Left kidney (tissue), 2 donors: Measurements from ENCODE around the gene FHIT. TPM values are rescaled to one million over a fixed set of nuclear protein-coding genes. Genes with fewer than 3 reads are reported as not detected.

ENCODE experiments used
- DNase-seq: peaks from one replicate; pipeline ENCODE4 v3.0.0-alpha.2; 2013
- polyA plus RNA-seq: library from polyadenylated mRNA; unstranded; fragments of 120-200 nt; gene quantifications from one replicate; pipeline ENCODE4 v1.2.1, GENCODE V29; 2013; ENCODE audit not compliant: insufficient read length

FHIT gene
- polyA plus RNA-seq, 1 donor, result 25.0 TPM

DNA sequence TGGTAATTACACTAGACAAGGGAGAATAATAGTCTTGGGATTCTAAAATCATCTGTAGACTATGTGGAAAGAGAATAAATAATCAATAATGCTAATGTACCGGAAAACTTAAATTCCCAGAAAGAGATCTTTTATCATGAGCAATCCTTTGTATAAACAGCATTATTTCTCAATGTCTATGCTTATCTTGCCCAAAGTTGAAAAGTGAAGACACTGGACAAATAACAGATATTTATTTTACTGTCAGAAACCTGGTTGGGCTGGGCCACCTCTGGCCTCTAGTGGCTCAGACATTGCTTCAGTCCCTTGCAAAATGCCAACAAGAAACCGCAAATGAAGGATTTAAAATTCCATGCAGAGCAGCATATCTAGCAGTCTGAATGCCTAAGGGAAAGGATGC is 409.9 kb downstream of the FHIT start:
- DNase-seq, result no peak

DNA sequence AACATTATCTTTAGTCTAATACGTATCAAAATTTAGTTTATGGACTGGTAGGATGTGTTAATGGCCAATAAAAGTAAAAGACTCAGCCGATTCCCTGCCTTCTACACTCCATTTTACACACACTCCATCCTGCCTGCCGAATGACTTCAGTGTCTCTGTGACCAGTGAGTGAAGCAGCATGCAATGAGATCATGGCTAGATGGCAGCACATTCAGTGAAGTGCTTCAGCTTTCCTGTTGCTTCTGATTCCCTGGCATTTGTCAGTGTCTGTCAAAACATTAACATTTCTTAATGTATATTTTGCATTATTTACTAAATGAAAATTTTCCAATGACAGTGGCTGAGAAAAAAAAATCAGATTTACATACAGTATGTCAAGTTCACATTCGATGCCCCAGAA is 412.0 kb downstream of the FHIT start:
- peak; percentile 2 for DNase-seq

DNA sequence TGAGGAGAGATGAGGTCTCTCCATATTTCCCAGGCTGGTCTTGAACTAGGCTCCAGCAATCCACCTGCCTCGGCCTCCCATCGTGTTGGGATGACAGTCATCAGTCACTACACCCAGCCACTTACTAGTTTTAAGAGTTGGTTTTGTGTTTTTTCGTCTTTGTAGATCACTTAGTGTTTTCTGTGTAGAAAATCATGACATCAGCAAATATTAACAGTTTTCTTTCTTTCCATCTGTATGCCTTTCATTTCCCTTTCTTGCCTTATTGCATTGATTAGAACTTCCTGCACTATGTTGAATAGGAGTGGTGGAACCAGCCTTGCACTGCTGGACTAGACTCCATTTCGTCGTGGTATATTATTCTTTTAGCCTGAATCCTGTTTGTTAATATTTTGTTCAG is 415.5 kb downstream of the FHIT start:
- no peak for DNase-seq

DNA sequence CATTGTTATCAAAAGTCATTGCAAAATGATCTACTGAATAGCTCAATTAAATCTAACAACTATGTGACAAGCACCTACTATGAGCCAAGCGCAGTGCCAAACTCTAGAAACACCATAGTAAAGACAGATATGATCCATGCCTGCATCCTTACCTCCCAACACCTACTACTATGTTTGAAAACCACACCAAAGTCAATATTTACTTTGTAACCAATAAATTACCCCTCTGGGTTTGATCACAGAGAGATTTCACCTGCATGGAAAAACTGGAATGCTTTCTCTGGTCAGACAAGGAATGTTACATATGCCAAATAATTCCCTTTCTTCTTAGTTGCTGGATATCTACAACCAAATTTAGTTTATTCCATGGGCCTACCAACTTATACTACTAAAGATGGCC is 422.2 kb downstream of the FHIT start:
- DNase-seq, result no peak

DNA sequence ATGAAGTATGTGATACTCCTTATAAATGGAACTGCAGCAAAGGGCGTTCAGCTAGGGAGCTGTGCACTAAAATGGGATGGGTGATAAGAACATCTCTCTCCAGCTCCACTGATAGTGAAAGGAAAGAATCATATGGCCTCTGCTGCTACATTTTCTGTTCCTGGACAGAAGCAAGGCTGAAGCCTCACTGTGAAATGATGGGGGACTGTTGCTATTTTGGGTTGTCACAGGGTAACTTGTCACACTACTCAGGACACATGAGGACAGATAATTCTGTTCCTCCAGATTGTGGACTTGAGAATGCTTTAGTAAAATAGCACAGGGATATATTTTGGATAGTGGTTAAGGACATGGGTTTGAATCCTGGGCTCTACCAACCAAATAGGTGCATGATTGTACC is 423.6 kb downstream of the FHIT start:
- DNase-seq, result no peak

DNA sequence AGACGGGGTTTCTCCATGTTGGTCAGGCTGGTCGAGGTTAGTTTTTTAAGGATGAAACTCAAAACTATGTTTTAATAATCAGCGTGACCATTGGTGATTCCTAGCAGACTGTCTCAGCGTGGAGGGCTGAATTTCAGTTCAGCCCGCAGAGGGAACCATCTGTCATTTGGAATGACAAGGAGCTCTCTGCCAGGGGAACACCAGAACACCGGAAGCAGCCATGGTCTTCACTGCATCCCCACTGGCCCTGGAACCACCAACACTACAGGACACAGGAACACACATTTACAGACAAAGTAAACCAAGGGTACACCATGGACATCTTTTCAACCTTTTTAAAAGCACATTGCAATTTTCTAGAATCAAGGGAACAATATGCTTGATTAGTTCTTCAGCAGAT is 424.7 kb downstream of the FHIT start:
- DNase-seq, result no peak

DNA sequence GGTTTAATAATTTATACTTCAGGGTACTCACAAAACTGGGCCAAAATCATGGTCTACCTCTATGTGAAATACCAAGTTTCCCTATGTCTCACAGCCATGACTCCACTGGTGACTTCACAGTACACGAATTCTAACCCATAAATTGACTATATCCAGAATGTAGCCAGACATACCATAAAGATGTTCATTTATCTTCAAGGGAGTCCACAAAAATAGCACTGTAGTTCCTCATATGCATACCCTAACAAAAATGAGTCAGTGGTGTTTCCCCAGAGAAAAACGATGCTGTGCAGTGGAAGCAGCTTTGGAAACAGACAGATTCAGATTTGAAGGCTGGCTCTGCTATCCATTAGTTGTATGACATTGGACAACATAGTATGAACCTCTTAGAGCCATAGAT is 438.8 kb downstream of the FHIT start:
- DNase-seq, result no peak

DNA sequence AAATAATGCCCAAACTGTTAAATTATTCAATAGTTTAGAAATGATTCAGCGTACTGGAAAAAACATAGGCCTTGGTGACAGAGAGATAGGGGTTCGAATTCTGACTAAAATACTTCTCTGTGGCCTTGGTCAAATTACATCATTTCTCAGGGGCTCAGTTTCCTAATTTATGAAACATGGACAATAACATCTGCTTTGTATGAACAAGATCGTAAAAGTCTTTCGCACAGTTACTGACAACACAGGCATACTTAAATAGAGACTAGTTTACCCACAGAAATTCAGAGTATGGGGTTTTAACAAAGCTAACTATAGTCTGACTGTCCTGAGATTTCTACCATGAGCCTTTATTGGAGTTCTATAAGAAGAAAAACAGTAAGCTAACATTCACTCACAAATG is 440.4 kb downstream of the FHIT start:
- no peak for DNase-seq

DNA sequence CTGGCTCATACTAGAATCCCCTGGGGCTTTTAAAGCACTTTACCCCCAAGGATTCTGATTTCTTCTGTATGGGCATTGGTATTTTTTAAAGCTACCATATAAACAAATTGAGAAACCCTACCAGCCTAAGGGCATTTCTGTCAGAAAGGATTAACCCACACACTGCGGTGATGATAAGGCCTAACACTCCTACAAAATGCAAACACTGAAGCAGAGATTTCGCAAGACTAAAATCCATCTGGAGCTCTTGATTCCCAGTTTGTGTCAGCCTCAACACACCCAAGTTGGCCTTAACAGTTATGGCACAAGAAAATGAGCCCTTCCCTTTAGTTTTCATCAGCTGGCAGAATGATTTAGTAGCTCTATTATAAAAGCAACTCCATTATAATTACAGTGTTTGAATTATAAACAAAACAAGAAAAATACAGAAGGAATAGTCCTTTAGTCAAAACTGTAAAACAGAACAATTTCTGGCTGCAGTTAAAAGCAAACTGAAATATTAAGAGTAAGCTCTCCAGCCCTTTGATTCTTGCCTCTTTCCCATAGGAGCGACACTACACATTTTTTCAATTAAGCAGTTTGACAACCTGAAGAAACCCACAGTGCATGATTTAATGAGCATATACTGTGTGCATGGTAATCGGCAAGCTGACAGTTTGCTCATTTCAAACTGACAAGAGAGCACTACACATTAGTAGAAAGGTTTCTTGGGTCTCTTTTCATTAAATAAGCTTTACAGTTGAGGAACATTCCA is 441.2 kb downstream of the FHIT start:
- DNase-seq, result no peak

DNA sequence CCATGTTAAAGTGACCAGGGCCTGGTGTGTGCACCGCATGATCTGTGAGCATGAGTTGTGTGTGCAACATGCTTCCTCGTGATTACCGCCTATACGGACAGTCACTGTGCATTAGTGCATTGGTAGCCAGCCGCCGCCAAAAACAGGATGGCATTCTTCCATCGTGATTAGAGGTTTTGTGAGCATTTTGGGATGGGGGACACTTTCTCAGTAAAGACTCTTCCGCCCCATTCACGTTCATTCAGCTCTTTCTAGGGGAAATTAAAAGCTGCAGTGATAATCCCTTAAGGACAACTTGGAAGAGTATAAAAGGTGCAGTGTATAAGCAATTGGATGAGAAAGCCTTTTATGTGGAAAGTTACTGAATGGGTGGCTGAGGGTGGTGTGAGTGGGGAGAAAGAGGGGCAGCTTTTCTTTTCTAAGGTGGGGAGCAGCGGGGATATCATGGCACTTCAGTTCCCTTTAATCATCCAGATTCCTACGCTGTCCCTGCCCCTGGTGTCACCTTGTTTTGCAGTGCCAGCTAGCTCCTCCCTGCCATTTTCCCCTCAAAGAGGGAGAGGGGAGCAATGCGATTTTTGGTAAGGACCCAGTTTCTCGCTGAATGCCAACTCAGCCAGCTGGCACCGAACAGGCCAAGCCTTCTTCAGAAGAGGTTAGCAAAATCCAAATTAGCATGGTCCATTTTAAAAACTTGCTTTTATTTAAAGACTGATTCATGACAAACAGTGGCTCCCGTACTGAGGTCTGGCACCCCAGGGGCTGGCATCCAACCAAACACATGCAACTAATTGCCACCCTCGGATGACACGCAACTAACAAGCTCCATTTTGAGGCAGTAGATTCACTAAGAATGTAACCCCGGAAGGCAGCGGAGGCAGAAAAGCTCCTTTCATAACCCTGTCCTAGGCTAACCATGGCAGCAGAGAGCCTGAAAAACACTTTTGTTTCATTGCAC is 447.8 kb downstream of the FHIT start:
- DNase-seq, result no peak

DNA sequence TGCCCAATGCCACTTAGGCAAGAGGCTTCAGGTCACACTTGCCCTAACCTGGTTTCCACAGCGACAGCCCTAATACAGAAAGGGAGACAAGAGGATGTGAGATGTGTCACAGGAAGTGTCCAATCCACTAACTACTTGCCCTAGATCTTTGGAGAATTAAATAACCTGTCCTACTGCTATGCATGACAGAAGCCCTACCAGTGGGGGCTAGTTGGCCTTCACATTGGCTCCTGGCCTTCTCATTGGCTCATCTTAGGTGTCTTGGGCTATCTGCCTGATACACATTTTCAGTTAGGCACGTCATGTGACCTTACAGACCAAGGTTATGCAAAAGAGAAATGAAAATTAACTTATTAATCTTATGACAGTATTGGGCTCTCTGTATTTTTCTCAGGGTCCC is 449.9 kb downstream of the FHIT start:
- DNase-seq, result no peak

DNA sequence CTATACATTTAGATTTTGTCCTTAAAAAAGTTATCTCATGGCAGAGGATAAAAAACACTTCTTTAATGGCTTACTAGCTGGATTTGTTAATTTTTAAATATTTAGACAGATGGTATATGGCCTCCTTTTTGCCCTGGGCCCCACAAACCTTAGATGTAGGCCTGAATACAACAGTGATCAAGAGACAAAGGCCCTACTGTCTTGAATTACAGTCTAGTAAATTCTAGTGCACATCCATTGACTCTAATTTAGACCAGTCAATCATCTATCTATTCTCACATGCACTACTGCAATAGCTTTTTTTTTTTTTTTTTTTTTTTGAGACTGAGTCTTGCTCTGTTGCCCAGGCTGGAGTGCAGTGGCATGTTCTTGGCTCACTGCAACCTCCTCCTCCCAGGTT is 452.8 kb downstream of the FHIT start:
- DNase-seq, result no peak

DNA sequence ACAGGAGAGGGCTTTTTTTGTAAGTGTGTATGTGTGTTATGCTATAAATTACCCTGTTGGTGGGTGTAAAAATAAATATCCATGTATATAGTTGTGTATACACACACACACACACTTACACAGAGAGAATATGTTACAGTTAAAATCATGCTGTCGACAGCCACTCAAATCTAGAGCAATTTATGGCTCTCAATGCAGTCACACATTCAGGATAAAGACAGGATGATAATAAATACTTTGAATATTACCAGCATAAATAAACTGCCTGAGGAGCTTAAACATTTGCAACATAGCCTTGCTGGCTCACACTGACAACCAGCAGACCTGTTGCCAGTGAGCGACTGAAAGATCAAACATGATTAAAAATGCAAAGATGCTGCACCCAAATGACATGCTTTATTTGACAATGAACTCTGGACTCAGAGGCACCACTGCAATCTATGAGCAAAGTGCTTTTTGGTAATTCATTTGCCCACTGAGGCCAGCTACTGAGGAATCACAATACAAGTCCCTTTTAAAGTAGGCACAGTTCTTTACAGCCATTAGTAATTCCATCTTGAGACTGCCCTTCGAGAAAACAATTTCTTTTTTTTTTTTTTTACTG is 458.9 kb downstream of the FHIT start:
- DNase-seq, result no peak

DNA sequence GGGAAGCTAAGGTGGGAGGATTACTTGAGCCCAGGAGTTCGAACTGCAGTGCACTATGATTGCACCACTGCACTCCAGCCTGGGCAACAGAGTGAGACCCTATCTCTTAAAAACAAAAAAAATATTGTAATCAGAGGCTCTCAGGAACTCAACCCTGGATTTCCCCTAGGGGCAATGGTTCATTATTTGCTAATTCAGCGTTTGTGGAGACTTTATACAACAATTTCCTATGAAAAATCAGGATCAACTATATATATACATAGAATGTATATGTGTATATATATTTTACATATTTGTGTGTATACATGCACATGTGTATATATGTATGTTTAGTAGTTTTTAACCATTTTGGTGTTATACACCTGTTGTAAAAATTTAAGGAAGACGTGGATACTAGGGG is 463.1 kb downstream of the FHIT start:
- no peak for DNase-seq

DNA sequence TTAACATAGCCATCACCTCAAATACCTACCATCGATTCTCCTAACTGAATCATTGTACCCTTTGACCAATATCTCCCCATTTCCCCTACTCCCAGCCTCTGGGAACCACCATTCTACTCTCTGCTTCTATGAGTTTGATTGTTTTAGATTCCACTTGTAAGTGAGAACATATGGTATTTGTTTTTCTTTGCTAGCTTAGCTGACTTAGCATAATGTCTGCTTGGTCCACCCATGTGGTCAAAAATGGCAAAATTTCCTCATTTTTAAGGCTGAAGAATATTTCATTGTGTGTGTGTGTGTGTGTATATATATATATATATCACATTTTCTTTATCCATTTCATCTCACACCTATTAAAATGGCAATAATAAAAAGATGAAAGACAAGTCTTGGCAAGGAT is 469.3 kb downstream of the FHIT start:
- no peak for DNase-seq

DNA sequence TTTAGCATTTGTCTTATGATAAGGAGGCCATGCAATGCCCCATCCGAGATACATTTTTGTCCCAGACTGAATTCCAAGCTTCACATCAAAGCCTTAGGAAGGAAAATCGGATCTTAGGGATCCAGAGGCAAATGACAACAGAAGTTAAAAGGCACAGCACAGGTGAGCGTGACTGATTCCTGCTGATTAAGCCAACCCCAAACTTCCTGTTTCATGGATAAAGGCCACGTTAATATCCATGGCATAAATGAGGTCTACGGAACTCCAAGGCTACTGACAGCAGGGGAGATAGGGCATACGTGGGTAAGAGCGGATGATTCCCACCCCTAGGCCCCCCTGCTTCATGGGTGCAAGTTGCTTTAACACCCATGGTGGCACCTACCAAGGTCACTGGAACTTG is 471.6 kb downstream of the FHIT start:
- no peak for DNase-seq

DNA sequence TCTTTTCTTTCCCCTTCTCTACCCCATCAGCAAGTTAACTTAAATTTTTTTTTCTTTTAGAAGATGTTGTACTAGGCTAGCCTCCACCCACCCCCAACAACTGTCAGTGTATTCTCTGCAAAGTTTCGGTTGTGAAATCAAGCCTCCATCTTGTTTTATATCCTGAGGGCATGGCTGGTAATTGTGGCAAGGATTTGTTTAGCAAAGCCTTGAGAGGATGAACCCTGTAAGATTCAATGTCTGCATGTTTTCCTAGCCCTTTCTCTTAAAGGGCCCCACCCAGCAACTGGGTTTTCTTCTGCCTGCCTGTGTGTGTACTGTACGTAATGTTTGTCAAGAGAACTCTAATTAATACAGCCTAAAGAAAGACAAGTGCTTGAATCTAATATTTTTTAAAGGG is 475.3 kb downstream of the FHIT start:
- no peak for DNase-seq

DNA sequence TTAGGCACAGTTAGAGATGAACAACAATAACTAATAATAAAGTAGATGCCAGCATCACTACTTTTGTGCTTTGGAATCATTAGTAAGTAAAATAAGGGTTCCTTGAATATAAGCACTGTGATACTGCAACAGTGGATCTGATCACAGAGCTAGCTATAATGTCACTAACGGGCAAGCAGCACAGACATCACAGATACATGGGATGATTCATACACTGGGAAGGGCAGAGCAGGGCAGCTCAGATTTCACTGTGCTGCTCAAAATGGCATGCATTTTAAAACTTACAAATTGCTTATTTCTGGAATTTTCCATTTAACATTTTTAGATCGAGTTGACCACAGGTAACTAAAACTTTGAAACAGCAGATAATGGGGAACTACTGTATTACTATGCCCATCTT is 476.6 kb downstream of the FHIT start:
- no peak for DNase-seq

DNA sequence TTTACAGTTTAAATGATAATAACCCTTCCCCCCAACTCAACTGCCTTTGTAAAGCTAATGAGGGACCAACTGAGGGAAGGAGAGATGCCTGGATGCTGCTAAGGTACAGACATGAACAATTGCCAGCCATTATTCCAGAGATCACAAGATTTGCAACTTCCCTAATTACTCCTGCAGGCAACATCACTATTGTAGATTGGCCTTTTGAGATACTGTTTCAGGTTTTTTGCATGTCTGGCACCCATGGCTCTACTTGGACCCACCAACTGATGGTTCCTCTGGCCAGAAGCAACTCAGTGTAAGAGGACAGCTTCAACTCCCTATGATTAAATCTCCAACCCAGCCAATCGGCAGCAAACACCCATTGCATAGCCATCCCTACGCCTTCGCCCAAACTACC is 478.7 kb downstream of the FHIT start:
- no peak for DNase-seq

DNA sequence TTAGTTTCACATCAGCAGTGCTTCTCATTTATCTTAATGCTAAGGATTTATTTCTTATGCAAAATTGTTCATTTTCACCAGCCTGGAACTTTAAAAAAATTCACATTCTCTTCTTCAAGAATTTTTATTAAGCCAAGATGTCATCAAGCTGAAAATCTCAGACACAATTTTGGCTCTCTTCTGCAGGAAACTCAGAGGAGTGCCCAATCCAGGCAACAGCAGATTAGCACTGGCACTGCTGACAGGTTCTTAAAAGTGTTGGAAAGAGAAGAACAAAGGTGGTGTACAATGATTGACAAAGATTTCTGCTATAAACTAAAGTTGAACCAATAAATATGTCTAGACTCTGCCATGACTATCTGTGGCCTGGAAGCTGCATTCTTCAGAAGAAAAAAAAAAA is 479.5 kb downstream of the FHIT start:
- no peak for DNase-seq

DNA sequence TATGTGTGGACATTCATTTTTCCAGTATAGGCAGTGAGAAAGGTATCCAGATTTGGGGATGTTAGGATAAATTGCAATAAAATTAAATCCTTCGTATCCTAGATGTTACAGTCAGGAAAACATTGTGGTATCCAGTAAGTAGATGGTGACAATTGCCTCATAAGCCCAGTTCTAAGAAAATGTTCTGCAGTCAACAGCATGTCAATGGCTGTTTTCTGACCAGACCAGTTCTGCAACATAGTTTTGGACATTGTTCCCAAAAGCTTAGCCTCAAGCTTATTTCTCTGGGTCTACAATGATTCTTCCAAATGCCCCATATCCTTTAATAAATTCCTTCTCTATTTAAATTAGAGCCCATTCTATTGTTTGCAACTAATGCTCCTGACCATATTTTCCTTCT is 480.7 kb downstream of the FHIT start:
- peak; percentile 32 for DNase-seq

DNA sequence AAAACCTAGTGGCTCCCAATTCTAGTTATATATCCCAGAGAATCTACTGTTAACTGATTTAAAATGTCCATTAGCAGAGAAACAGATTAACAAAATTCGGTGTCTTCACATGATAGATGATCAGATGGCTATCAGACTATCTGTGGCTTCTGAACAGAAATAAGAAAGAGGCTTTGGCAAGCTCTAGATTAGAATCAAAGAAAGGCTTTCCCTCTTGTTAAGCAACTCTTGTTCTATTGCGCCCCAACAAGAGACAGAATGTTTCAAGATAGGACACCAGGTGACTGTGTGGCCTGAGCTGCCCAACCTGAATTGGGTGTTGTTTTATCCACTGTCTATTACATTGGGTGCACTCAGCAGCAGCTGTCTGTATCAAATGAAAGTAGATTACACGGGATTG is 483.7 kb downstream of the FHIT start:
- no peak for DNase-seq

DNA sequence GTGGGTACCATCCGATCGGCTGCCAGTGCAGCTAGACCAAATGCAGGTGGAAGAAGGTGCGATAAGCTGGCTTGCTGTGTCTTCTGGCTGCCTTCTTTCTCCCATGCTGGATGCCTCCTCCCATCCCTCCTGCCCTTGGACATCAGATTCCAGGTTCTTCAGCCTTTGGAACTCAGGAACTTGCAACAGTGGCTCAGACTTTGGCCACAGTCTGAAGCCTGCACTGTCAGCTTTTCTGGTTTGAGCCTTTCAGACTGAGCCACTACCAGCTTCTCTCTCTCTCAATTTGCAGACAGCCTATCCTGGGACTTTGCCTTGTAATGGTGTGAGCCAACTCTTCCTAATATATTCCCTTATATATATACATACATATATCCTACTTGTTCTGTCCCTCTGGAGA is 485.5 kb downstream of the FHIT start:
- DNase-seq, result no peak
